C4-2B (cell line): ENCODE measurements around the gene RAB11FIP5.
"Not testable (repeated sequence)": the region's sequence is repeated elsewhere in the genome, so short reads cannot be mapped to it uniquely, and the experiment has no call there.

Experiments used
- H3K27ac ChIP-seq: fragments of 450-650 bp; 2 replicates; pipeline ENCODE4 v1.5.1; 2017
- ZFX ChIP-seq: fragments of 450-650 bp; IDR thresholded peaks from 2 replicates; pipeline ENCODE4 v1.6.1; 2017
- TF ChIP-seq, protein P1 (sequence below): fragments of 450-650 bp; conservative IDR thresholded peaks from 2 replicates; pipeline ENCODE4 v1.5.1; 2017; ENCODE audit warnings: mild to moderate bottlenecking

Gene RAB11FIP5

DNA sequence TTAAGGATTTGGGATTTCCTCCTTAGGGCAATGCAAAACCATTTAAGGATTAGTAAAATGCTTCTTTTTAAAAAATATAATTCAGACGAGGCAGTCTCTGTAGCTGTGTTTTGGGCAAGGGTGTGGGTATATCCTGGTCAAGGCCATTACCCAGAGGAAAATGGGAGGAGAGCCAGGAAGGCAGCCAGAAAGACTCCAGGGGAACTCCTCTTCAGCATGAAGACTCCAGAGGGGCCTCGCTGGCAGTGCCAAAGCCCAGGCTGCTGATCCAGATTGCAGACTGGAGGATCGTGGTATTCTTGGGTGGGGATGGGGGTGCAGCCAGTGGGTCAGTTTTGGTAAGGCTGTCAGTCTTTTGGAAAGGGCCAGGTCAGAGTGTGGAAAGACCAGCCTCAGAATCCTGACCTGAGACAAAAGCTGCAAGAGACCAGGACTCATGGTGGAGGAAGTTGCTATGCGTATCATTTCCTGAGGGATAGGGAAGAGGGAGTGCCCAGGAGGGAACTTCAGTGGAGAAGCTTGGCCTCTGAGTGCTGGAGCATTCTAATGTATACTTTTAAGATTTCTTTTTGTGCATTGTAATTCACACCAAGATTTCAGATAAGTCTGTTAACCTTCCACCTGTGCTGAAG, 20.9 kb upstream of the RAB11FIP5 start:
- no peak for TF ChIP-seq ZFX
- TF ChIP-seq, protein P1, sequence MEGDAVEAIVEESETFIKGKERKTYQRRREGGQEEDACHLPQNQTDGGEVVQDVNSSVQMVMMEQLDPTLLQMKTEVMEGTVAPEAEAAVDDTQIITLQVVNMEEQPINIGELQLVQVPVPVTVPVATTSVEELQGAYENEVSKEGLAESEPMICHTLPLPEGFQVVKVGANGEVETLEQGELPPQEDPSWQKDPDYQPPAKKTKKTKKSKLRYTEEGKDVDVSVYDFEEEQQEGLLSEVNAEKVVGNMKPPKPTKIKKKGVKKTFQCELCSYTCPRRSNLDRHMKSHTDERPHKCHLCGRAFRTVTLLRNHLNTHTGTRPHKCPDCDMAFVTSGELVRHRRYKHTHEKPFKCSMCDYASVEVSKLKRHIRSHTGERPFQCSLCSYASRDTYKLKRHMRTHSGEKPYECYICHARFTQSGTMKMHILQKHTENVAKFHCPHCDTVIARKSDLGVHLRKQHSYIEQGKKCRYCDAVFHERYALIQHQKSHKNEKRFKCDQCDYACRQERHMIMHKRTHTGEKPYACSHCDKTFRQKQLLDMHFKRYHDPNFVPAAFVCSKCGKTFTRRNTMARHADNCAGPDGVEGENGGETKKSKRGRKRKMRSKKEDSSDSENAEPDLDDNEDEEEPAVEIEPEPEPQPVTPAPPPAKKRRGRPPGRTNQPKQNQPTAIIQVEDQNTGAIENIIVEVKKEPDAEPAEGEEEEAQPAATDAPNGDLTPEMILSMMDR = no peak
- no peak overlapping the region for H3K27ac ChIP-seq

DNA sequence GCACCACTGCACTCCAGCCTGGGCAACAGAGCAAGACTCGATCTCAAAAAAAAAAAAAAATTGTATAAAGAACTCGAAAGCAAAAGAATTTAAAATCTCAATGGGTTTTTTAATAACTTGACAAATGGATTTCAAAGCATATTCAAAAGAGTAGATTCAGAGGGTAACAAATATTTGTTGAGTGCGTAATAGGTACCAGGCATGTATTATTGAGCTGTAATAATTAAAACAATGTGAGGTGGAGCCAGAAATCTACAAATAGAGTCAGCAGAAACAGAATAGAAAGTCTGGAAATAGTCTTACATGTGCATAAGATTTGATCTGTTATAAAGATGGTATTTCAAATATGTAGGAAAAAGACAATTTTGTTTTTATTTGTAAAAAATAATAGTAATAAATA, 19.1 kb upstream of the RAB11FIP5 start:
- TF ChIP-seq ZFX = no peak
- TF ChIP-seq, protein P1 = no peak
- H3K27ac ChIP-seq = no peak overlapping the region

DNA sequence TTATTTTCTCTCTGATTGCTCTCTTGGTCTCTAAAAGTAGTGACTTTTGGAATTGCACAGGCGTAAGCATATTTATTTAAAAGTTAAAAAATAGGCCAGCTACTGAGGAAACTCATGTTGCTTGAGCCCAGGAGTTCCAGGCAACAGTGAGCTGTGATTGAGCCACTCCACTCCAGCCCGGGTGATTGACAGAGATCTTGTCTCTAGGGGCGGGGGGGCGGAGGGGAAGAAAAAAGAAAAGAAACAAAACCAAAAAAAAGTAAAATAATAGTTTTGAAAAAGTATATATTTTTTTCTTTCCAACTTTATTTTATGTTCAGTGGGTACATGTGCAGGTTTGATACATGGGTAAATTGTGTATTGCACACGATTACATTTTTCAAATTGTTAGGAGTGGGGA, 18.0 kb upstream of the RAB11FIP5 start:
- H3K27ac ChIP-seq = no peak overlapping the region
- TF ChIP-seq ZFX = no peak
- TF ChIP-seq, protein P1 = no peak

DNA sequence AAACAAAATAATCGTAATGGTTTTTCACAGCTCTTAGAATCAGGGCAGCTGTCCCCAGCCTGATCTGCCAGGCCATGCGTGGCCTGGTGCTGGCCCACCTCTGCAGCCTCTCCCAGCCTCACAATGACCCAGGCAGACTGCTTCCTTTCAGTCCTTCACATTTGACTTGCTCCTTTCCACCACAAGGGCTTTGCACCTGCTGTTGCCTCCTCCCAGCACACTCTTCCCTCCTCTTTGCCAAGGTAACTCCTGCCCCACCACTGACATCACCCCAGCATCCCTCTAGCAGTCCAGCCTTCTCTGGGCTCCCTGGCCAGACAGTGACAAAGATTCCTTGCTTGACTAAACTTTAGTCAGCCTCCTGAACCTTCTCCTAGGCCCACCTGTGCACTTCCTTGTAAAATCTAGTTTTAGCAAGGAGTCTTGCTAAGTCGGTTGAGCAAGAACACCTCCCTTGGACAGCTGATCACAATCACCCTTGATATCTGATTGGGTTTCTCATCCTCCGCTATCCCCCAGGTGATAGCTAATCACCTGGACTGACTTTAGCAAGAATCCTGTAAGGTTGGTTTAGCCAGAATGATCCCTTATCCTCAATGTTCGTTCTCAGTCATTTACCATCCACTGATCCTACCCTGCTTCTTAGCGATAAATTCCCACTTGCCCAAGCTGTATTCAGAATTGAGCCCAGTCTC, 16.2 kb upstream of the RAB11FIP5 start:
- TF ChIP-seq, protein P1 = no peak
- TF ChIP-seq ZFX = no peak
- H3K27ac ChIP-seq = no peak overlapping the region

DNA sequence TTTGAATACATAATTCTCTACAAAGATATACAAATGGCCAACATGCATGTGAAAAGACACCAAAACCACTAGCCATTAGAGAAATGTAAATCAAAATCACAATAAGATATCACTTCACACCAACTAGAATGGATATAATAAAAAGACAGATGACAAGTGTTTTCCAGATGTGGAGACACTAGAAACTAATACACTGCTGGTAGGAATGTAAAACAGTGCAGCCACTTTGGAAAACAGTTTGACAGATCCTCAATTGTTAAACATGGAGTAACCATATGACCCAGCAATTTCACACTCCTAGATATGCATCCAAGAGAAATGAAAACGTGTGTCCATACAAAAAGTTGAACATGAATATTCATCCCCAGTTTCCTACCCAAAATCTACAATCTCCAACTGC, 9.8 kb upstream of the RAB11FIP5 start:
- TF ChIP-seq, protein P1 = no peak
- TF ChIP-seq ZFX = no peak
- no peak overlapping the region for H3K27ac ChIP-seq

DNA sequence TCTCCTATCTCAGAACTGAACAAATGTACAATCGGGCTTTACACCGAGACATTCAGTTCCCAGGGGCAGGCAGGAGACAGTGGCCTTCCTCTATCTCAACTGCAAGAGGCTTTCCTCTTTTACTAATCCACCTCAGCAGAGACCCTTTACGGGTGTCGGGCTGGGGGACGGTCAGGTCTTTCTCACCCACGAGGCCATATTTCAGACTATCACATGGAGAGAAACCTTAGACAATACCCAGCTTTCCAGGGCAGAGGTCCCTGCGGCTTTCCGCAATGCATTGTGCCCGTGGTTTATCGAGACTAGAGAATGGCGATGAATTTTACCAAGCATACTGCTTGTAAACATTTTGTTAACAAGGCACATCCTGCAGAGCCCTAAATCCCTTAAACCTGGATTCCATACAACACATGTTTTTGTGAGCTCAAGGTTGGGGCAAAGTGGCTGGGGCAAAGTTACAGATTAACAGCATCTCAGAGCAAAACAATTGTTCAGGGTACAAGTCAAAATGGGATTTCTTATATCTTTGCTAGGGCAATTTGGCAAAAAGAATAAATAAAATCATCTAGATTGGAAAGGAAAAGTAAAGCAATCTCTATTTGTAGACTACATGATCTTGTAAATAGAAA, 7.0 kb upstream of the RAB11FIP5 start:
- H3K27ac ChIP-seq = not testable (repeated sequence)

DNA sequence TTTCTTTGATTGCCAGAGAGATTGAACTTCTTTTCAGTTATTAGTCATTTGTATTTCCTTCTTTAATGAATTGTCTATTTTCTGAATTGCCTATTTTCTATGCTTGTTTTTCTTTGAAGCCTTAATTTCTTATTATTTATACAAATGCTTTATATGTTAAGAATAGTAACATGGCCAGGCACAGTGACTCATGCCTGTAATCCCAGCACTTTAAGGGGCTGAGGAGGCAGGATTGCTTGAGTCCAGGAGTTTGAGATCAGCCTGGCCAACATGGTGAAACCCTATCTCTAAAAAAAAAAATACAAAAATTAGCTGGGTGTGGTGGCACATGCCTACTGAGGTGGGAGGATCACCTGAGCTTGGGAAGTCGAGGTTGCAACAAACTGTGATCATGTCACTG, 4.7 kb upstream of the RAB11FIP5 start:
- TF ChIP-seq, protein P1 = no peak
- TF ChIP-seq ZFX = no peak
- no peak overlapping the region for H3K27ac ChIP-seq
